GM21717 (cell line): ENCODE measurements around the gene L3MBTL4.
"Not testable (repeated sequence)": the region's sequence is repeated elsewhere in the genome, so short reads cannot be mapped to it uniquely, and the experiment has no call there.

Source experiments
- ATAC-seq: cut with Tn5 transposase; IDR thresholded peaks from one replicate; pipeline ENCODE4 v1.9.1; 2021; ENCODE audit warnings: mild to moderate bottlenecking, moderate library complexity; ENCODE audit not compliant: unreplicated experiment

The L3MBTL4 gene

GRCh38 chr18:6204476-6204875 lies 210.2 kb downstream of the L3MBTL4 start:
- ATAC-seq = no peak

GRCh38 chr18:6203791-6204190 lies 210.9 kb downstream of the L3MBTL4 start:
- ATAC-seq = no peak

DNA sequence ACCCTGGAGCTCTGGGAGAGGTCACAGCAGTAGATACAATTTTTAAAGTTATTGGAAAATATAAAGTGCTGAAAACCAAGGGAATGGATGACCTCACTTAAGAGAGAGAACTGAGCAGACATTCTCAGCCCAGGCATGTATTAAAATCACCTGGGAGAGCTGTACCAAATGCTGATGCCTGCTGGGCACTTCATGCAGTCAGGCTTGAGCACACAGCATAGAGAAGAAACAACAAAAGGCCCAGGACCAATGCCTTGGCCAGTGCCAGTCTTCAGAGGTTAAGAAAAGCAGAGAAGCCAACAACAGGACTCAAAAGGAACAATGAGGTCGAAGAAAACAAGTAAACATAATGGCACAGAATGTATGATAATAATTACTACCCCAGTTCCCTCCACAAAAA lies 211.8 kb downstream of the L3MBTL4 start:
- no peak for ATAC-seq

DNA sequence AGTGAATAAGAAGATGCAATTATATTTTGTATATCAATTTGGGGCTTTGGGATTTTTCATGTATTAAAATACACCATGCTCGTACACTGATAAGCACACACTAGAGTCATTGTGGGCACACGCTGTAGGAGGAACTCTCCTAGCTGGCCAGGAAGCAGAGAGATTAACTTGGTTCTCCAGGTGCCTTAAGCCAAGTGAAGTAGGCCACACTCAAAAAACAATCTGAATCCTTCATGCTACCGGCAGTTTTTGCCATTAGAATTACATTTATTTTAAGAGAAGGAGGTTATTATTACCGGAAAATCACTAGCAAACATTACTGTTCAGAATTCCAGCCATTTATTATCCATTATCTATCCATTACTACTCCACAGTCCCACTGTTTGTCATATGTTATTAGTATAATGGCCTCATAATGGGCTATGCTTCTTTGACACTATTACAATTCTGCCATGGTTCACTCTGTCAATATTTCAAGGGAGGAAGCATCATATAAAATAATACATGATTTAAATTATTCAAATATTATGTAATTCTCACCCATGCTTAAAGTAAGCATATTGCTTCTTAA lies 214.4 kb downstream of the L3MBTL4 start:
- ATAC-seq = no peak

GRCh38 chr18:6199777-6200176 lies 214.9 kb downstream of the L3MBTL4 start:
- ATAC-seq = no peak

DNA sequence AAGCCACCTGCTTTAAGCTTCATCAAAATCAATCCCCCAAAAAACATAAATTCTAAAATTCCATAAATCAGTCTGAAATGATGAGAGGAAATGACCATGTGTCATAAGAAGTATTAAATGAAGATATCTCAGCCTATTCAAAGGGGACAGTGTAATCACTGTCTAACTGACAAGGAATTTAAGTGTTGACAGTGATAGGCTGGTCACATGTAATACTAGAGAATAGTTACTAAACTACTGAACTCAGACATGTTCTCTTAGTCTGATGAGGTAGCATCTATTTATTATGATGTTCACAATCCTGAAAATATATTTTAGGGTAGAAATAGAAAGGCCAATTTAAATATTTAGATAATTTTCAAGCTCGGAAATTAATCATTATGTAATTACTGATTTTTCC lies 216.1 kb downstream of the L3MBTL4 start:
- ATAC-seq = no peak

DNA sequence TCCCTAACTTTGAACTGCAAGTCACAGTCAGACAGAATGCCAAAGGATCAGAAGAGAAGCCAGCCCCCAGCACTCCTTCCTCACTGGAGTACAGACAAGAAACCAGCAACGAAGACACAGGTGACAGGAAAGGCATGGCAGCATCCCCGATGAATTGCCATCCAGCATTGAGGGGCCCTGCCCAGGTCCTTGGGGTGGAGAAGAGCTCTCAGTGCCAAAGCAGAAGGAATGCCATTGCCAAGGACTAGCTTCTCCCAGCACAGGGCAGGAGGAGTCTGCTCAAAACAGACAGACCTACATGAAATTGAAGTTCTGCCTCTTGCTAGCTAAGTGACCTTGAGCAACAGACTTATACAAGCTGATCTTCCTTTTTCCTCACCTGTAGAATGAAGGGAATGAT lies 220.1 kb downstream of the L3MBTL4 start:
- no peak for ATAC-seq

GRCh38 chr18:6185782-6186181 lies 228.9 kb downstream of the L3MBTL4 start:
- not testable (repeated sequence) for ATAC-seq

GRCh38 chr18:6174983-6175745 lies 239.5 kb downstream of the L3MBTL4 start:
- no peak for ATAC-seq

DNA sequence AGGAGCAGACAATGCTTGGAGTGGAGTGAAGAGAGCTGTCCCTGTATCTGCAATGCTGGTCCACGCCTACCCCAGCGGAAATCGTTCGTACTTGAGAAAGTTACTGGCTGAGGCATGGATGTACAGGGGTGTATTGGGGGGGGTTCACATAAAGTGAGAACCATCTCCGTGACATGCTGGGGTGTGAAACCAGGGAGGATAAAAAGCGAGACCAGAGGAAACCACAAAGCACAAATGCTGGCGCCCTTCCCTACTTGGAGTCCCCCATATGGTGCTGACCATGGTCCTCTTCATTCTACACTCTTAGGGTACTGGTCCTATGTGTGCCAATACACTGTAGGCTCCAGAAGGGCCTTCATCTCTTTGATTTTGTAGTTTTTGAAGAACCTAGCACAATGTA lies 244.1 kb downstream of the L3MBTL4 start:
- ATAC-seq = no peak

DNA sequence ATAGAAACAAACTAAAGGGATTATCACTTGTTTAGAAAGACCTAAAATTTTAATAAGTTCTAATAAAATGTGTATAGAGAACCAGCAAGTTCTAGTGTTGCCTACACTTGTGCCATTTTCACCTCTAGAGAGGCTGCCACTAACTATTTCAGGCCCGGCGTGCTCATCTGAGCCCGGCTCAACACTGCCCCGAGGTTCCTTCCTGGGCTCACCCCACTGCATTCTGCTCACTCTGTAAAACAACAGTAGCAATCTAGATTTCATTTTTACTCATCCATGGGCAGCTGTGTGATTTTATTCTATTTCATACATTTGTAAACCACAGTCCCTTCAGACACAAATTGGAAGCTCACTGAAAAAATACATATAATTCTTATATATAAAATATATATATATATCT lies 253.2 kb downstream of the L3MBTL4 start:
- no peak for ATAC-seq

DNA sequence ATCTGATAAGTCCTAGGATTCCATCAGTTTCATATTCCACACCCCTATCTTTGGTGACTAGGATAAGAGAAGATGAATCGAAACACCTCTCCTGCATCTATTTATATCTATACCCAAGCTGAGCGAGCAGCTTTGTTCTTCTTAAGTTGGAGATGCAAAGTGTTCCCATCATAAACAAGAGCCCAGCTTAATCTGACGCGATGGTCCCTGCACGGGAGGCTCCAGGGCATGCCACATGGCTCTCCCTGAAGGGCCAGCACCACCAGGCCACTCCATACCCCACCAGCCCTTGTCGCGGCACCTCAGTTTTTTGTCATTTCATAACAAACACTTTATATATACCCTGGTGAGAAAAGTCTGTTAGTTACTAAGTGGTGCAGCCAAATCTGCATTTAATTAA lies 255.3 kb downstream of the L3MBTL4 start:
- no peak for ATAC-seq

DNA sequence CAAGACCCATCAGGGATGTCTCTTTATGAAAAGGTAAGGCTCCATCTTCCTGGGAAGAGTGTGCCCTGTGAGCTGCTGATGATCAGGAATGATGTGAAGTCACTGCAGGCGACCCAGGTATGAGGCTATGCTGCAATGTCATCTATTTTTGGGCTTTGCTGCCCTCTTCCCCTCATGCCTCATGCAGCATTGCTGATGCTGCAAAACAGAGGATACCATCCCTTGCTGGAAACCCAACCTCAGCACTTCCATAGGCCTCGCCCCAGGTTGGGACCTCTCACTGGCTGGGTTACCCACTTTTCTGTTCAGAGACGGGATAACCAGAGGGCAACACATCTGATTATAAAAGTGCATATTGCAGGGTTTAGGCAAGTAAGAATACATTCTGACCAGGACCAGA lies 255.8 kb downstream of the L3MBTL4 start:
- no peak for ATAC-seq

GRCh38 chr18:6156446-6156845 lies 258.3 kb downstream of the L3MBTL4 start:
- ATAC-seq = no peak

DNA sequence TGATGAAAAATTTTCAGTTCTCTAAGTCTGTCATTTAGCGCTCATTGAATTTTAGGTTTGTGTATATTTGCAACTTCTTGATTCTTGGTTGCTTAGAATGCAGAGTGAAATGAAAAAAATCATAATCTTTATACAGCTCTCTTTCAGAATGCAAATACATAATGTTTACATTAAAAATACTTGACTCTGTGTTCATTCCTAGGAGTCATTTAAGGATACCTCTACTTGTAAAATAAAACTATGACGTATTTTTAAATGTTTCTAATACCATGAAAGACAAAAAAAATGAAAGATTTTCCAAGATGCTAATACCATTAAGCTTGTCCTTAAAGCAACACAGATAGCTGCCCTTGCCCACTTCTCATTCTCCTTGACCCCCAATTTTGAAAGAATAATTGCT lies 259.0 kb downstream of the L3MBTL4 start:
- no peak for ATAC-seq

GRCh38 chr18:6150430-6150829 lies 264.3 kb downstream of the L3MBTL4 start:
- no peak for ATAC-seq

GRCh38 chr18:6146307-6146661 lies 268.4 kb downstream of the L3MBTL4 start:
- ATAC-seq = no peak

DNA sequence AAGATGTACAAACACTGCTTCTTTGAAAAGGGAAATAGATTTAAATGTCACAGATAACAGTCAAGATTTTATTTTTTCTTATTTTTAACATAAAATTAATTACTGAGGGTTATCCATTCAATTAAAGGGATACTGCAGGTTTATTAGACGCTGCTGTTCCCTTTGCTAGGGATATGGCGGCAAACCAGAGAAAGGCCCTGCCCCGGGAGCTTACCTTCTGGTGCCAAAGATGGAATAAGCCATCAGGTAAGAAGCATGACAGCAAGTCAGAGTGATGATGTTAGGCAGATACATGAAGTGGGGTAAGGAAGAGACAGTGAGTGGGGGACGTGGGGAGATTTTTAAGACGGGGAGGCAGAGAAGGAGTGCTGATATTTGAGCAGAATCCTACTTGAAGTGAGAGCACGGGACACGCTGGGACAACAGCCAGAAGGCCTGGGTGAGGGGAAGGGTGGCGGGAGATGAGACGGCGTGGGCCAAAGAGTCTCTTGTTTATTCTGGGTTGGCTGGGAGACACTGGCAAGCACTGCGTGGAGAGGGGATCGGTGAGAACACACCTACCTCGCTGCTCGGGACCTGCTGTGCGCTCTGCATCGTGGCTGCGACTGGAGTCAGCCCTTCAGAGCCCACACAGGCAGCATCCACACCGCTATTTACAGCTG lies 268.9 kb downstream of the L3MBTL4 start:
- no peak for ATAC-seq

GRCh38 chr18:6139007-6139406 lies 275.7 kb downstream of the L3MBTL4 start:
- ATAC-seq = no peak

GRCh38 chr18:6135901-6136300 lies 278.8 kb downstream of the L3MBTL4 start:
- not testable (repeated sequence) for ATAC-seq

DNA sequence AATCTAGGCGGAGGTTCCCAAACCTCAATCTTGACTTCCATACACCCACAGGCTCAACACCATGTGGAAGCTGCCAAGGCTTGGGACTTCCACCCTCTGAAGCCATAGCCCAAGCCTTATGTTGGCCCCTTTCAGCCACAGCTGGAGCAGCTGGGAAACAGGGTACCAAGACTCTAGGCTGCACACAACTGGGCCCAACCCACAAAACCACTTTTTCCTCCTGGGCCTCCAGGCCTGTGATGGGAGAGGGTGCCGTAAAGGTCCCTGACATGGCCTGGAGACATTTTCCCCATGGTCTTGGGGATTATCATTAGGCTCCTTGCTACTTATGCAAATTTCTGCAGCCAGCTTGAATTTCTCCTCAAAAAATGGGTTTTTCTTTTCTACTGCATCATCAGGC lies 279.7 kb downstream of the L3MBTL4 start:
- ATAC-seq = not testable (repeated sequence)

DNA sequence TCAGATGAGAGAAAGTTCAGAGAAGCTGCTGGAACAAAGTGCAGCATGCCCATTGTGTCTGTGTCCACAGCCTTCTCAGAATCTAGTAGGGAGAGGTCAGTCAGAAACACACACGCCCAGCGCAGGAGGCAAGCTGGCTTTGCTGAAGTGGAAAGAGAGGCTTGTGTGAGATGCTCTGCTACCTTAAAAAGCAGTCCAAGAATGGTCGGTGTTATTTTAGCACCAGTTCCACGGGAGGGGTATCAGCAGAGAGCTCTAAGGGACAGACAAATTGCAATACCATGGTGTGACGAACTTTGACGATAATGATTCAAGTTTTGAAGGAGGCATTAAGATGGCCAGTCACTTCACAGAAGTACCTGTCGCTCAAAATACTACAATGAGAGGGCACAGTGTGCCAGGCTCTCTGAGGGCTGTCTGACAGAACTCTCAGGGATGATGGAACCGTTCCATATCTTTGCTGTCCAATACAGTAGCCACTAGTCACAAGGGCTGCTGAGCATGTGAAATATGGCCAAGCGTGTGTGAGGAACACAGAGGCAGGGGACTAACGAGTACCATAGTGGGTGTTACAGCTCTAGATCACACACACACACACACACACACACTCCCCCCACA lies 281.9 kb downstream of the L3MBTL4 start:
- ATAC-seq = no peak
